ENCODE data around the gene CDHR3.

CDHR3 gene

DNA sequence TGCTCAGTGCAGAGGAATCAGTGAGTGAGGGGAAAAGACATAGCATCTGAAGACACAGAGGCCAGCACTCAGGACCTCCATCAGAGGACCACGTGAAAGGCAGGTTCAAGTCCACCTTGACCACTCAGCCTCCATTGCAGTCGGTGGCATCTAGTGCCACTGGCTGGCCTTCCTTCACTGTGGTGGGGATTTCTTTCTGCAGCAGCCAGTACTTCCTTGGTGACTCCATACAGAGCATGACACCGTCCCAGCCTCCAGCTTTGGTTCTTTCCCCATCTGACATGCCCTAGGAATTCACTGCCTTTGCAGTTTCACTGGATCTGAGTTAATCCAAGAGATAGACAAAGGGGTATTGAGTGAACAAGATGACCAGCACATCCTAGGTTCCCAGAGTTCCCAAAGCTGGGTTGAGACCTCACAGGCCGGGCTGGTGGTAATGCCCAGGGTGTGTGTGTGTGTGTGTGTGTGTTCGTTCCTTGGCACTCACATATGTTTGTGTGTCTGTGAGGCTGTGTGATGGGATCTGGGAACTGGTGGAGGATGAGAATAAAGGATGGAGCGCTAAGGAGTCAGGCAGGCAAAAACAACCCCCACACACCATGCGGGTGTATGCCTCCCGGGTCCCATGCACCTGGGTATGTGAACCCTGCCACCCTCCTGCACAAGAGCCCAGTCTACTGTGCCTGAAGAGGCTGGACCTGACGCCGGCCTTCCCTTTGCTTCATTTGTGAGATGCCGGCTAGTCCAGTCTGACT lies 91.3 kb downstream of the CDHR3 start:
- DNase-seq = no peak

DNA sequence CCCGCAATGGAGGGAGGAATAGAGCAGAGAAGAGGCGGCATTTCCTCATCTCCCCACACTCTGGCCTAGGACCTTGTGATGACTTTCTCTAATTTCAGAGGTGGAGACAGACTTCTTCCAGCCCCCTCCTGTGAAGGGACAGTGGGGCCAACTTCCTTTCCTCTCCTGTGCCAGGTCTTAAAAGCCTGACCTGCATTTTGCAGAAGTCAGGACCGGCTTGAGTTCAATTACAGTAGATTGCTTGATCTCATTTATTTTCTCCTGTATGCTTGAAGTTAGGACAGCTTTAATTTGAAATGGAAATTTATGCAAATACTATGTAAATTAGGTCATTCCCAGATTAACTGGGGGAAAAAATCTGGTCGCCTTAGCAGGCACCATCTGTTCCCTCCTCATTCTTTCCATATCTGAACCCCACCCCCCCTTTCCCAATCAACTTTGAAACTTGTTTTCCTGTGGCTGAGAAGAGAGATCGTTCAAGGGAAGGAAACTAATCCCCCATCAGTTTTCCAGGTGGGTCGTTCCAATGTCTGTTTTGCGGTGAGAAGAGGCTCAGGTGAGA lies 92.0 kb downstream of the CDHR3 start:
- no peak for DNase-seq

DNA sequence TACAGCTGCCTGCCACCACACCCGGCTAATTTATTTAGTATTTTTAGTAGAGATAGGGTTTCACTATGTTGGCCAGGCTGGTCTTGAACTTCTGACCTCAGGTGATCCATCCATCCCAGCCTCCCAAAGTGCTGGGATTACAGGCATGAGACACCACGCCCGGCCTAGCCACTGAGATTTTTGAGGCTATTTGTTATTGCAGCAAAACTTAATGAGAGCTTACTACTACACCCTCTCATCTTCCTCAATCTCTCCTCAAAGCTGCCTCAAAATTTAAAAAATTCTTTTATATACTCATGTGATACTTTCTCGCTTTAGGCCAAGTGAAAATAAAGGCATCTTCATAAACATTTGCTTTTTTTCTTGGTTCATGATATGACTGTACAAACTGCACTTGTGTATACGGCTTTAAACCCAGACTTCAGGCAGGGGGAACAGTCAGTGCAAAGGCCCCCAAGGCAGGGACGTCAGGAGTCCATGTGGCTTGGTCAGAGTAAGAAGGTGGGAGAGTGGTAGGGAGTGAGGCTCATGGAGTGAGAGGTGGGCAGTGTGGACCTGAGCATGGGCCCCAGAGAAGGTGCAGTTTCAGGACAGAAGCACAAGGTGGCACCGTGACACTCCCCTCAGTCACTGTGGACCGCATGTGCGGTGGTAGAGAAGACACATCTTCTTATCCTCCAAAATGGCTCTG lies 93.6 kb downstream of the CDHR3 start:
- DNase-seq = peak; percentile 84

DNA sequence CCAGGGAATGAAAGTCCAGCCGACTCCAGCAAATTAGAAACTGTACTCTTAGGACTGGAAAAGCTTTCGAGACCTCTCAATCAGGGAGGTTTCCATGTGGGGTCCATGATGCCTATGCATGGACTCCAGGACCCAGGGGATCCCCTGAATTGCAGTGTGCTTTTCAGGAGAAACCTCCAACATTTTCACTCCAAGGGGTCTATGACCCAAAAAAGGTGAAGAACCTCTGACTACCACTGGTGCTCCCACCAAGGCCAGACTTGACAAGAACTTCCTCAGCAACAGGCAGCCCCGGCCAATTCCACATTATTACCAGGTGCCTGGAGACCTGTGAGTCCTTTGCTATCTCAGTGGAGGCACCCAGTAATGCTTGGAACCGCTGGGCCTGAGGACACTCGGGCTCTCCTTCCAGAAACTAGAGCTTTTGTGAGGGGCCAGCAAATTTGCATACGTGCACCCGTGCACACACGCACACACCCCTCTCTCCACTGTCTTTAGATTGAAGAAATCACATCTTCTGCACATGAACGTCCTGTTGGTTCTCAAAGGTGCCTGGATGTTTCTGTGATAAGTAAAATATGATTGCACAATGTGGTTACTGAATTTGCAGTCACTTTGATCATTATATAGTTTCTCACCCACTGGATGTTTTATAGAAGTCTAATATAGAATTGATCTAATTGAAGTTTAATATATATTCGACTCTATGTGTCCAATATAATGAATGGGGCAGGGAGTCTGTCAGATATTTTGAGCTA lies 94.3 kb downstream of the CDHR3 start:
- DNase-seq = no peak

DNA sequence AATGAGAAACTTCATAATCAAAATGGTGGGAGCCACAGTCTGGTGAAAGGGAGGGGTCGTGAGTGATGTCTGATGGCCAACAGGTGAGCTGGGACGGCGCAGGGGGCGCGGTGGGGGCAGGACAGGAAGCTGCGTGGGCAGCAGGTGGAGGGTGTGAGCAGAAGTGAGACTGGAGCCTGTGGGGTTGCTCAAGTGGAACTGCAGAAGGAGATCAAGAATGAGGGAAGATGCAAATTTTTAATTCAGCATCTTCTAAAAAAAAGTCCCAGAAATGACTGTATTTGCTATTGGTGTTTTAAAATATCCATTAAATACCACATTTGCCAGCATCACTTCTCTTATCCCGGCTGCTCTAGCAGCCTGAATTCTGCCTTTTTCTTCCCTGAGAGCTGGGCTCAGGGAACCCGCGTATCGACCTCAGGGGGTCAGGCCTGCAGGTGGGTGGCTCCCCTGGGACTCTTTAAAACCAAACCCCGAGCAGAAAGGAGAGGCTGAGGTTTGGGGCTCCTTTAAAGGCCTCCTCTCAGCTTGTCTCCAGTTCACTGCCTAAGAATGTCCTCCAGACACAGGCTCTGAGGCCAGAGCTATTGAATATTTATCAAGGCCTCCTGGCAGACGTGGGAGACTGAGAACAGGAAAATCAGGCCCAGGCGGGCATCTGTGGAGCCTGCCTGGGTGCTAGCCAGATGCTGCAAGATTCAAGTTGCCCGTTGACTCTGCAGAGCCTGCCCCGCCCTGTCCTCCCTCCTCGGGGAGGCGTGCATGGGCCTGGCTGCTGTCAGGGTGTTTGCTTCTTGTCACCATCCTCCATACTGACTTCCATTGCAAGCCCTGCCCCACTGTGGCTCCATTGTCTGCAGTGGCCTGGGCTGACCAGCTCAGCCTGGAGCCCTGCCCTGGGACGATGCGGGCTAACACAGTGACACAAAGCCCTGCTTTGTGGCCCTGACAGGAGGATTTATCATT lies 95.2 kb downstream of the CDHR3 start:
- DNase-seq = peak; percentile 81

DNA sequence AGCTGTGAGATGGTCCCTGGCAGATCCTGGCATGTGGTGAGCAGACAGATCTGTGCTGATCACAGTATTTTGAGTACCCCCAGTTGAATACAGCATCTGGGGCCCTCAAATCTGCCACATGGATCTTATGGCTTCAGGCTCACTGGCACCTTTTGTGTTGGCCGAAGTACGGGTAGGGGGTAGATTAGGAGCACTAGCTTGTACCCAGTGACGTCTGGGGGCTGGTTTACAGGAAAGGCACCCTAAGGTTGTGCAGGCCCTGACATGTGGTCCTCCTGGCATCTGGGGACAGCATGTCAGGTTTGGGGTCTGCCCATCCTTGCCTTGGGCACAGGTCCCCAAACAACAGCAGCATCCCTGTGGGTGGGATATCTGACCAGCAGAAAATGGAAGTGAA lies 95.9 kb downstream of the CDHR3 start:
- no peak for DNase-seq

DNA sequence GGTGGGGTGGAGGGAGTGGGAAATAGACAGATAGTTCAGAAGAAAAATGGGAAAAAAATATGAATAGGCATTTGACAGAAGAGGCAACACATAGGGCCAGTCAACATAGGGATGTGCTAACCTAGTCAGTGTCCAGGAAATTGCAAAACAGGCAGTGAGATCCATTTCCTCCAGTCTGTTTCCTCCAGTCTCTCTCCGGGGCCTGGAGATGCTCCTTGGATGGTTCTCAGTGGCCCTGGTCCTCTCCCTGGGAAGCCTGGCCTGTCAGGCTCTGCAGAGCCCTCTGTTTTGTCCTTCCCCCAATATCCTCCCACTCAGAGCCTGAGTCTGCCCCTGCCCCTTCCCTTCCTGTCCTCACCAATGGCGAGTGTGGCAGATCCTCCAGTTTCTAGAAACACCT lies 96.5 kb downstream of the CDHR3 start:
- no peak for DNase-seq

DNA sequence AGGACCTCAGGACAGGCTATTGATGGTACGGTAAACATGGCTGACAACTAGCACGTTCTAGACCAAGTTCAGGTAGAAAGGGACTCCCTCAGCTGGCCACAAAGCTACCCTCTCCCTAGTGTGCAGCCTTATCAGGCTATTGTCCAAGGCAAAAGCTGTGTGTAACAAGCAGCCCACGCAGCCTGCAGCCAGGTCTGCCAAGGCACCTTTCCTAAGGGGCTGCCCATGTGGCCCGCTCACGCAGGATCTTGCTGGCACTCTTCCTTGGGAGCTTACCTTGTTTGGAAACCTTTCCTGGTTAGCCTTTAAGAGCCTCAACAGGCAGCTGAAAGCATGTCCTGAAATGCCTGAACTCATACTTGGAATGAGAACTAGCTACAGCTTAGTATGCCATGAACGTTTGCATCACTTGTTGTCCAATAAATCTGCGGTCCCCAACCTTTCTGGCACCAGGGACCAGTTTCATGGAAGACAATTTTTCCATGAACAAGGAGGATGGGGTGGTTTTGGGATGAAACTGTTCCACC lies 97.4 kb downstream of the CDHR3 start:
- DNase-seq = no peak

DNA sequence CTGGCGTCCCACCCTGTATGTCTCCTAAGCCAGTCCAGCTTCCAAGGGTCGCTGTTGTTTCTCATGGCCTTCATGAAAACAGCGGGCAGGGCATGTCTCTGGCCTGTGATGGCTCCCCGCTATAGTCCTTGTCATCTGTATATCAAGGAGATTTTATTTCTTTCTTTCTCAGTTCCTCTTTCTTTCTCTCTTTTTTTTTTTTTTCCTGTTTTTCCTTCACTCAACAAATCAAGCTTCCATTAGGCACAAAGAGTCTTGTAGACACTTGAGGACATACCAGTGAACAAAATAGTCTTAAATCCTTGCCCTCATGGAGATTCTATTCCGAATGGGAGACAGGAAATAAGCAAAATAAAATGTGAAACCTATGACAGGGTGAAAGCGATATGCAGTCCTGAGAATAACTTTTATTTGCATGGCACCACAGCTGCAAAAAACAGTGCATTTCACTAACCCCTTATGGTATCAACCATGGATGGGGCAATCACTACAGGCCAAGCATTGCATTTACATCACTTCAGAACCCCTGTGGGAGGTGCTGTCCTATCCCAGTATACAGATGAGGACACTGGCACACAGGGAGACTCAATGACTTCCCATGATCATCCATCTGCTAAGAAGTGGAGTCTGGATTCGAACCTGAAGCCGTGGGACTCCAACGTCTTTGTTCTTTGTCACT lies 98.4 kb downstream of the CDHR3 start:
- no peak for DNase-seq

DNA sequence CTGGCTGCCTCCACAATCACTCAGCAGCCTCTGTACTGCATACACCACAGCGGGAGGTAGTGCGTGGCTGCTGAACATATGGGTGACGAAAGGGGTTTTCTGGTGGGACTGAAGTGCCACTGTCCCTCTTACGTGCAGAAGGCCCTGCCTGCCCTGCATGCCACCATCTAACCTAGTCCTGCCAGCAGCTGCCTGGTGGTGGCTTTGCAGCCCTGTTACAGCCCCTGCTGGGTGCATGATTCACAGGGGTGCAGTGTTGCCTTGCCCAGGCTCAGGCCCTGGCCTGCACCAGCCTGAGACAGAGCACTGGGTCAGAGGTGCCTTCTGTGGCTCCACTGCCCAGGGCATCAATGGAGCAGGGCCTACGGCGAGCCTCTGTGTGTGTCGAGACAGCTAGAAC lies 98.9 kb downstream of the CDHR3 start:
- peak; percentile 38 for DNase-seq

DNA sequence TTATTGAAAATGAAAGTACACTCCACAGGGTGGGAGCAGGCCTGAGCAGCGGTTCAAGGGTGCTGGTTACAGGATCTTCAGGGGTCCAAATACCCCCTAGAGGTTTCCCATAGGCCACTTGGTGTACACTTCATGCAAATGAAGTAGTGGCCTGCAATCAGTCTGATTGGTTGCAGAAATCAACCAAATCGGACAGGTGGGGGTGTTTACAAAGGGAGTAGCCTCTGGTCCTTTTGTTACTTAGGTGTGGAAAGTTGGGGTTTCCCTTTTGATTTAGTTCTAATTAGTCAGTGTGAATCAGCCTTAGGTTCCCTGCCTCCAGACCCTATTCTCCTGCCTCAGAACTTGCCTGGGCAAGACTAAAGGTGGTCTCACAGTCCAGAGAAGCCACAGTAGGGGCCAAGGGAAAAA lies 99.5 kb downstream of the CDHR3 start:
- DNase-seq = peak; percentile 22

DNA sequence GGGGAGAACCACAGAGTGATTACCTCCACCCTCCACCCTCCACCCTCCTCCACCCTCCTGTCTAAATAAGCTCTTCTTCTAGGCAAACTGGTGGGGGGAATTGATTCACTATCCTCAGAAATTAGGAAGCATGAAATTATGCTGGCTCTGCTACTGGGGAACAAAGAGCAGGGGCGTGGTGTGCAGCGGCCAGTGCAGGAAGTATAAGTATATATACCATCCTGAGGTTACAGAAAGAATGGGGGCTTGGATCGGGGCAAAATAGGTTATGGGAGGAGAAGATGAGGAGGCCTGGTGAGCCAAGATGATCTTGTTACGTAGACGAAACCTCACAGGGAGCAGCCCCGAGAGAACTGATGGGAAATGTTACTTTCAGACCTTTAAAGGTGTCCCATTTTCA lies 100.0 kb downstream of the CDHR3 start:
- peak; percentile 22 for DNase-seq

DNA sequence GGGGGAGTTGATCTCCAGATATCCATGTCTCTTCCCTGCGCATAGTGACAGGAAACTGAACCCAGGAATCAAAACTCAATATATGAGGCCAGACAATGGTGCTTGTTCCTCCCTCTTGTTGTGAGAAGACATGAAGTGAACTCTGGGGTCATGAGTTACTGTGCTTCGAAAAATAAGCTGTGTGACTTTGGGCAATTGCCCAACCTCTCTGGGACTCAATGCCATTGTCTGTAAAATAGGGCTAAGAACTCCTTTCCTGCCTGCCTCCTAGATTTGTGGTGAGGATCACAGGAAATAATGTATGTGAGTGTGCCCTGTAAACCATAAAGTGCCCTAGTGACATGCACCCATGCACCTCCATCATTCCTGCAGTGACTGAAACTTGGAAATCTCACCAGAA lies 100.6 kb downstream of the CDHR3 start:
- DNase-seq = peak; percentile 4

DNA sequence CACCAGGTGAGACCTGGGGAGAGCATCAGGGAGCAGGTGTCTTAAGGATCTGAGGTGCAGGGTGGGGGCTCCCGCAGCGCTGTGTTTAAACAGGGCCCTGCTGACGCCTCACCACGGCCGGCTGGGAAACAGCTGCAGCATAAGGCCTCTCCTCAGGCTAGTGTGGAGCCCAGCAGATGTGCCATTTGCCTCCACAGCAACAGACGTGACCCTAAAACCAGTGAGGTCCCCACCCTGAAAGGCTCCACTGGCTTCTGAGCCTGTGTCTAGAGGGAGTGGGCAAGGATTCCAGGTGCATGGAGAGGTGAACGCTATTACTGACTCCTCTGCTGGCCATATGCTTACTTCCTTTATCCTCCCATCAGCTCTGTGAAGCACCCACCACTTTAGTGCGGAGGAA lies 101.3 kb downstream of the CDHR3 start:
- peak; percentile 51 for DNase-seq

DNA sequence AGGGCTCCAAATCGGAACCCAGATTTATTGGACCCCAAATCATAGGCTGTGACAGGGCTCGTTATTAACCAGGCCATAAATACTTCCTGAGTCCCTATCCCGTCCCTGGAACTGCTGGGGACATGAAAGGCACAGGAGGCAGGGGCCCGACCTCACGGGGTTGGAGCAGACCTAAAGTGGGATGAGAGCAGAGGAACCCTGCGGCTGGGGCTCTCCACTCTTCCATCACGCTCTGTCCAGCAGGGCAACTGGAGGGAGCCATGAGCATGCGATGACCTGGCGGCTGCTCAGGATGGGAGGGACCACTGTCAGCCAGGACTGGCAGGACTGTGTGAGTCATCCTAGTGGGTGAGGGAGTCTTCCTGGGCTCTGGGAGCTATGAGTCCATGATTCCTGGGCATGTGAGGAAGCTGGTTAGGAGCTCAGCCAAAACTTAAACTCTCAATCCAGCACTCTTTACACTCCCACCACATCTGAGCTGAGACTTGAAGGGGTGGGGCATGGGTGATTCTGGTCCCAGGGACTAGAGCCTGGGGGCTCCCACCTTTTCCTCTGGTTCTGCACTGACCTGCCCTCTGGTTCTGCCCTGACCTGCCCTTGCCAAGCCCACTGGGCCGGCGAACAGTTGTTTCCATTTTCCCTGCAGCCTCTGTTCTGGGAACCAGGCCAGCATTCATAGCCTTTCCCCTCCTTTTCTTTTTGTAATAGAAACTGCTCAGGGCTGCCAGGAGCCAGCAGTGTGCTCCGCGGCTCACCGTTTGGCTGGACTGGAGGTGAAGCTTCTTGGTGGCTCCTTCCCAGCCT lies 101.9 kb downstream of the CDHR3 start:
- peak; percentile 95 for DNase-seq

DNA sequence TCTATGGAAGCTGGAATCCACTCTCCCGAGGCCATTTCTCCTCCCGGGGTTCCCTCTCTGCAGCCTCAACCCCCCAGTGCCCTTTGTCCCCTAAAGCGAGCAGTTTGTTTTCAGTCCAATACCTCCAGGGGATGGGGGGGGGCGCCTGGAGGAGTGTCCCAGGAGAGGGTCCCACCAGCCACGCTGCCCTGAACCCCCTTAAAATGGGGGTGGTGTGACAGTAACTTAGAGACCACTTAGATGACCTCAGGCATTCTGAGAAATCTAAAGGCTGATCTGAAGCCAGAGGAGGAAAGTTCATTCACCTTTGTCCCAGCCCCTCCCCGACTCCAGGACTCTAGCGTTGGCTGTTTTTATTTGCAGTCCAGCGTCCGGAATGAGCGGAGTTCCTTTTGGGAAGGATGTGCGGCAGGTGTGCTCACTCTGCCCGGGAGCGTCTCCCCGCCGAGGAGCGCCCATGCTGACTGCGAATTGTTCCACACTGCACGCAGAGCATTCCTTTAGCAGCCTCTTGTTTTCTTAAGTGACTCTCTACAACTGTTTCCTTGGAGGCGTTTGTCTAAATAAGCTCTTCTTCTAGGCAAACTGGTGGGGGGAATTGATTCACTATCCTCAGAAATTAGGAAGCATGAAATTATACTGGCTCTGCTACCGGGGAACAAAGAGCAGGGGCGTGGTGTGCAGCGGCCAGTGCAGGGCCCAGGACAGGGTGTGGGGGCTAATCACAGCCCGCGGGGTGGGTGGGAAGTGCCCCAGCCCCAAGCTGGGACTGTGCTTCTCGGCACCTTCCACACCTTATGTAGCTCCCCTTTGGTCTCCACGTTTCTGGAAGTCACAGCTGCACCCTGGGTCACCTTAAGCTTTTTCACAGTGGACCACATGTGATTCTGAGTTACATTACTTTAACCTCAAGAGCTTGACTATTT lies 102.8 kb downstream of the CDHR3 start:
- DNase-seq = peak; percentile 54

DNA sequence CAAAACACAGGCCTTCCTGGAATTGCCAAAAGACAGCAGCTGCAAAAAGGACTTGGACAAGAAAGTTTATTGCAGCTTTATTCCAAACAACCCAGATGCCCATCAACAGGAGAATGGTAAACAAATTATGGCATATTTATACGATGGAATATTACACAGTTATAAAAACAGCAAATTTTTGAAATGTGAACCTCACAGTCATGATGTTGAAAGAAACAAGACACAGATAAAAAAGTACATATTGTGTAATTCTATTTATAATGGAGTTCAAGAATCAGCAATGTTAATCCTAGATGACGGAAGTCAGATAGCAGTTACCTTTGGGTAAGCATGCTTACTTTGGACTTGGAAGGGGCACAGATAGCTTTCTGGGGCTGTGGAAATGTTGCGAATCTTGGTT lies 104.6 kb downstream of the CDHR3 start:
- DNase-seq = no peak

DNA sequence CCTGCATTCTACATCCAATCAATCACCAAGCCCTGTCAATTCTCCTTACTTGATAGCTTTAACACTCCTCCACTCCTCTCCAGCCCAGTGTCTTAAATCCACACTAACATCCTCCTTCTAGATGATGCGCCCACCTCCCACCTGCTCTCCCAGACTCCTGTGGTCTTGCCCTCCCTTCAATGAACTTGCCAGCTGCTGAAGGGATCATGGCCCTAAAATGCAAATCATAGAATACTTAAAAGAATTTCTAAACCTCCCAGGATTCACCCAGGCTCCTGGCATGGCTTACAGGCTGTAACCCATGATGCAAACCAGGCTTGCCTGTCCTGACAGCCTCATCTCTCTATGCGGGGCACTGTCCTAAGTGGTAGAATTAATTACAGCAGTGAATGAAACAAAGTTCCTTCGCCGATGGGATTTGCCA lies 105.5 kb downstream of the CDHR3 start:
- no peak for DNase-seq

DNA sequence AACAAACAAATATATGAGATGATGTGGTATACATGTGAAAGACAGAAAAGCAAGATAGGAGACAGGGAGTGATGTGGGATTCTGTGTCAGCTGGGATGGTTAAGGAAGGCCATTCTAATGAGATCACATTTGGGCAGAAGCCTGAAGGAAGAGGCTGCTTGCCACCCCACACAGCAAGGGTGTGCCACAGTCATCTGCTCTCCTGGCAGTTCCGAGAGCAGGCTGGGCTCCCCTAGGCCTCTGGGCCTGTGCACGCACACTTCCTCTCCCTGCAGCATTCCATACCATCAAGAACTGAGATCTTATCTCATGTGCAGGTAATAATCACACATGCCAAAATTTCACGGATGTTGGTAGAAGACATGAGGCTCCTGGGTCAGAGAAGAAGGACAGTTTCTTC lies 105.9 kb downstream of the CDHR3 start:
- DNase-seq = peak; percentile 55

Data from islet precursor cell (in vitro differentiated cells).